GM20000 (cell line): ENCODE results near the gene RAB32.

ENCODE experiments used
- DNase-seq: peaks from one replicate; pipeline ENCODE4 v3.0.0; 2012; ENCODE audit warnings: low spot score
- TF ChIP-seq, protein P1 (sequence below): IDR thresholded peaks from 2 replicates; pipeline ENCODE4 v1.5.1; 2012; ENCODE audit warnings: mild to moderate bottlenecking, control low read depth; ENCODE audit errors: extremely low read depth, missing control alignments

The RAB32 gene

DNA sequence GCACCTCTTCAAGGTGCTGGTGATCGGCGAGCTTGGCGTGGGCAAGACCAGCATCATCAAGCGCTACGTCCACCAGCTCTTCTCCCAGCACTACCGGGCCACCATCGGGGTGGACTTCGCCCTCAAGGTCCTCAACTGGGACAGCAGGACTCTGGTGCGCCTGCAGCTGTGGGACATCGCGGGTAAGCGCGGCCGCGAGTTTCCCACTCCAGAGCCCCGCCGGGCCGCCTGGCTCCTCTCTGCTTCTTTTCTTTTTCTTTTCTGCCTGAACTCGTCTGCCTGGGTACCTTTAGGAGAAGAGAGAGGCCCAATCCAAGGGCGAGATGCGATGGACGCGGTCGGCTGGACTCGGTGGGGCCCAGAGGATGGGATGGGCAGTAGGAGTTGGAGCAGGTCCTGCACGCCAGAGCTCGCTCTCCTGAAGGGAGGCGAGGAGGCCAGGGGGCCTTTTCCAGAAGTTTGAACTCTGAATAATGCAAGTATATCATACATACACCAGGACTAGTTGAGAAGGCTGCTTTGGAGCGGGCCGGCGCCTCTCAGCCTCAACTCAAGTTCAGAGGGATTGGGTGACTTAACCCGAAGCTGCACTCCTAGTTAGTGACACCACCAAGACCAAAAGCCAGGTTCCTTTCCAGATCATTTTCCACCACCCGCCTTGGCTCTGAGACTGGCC is 445 bp downstream of the RAB32 start:
- TF ChIP-seq, protein P1, sequence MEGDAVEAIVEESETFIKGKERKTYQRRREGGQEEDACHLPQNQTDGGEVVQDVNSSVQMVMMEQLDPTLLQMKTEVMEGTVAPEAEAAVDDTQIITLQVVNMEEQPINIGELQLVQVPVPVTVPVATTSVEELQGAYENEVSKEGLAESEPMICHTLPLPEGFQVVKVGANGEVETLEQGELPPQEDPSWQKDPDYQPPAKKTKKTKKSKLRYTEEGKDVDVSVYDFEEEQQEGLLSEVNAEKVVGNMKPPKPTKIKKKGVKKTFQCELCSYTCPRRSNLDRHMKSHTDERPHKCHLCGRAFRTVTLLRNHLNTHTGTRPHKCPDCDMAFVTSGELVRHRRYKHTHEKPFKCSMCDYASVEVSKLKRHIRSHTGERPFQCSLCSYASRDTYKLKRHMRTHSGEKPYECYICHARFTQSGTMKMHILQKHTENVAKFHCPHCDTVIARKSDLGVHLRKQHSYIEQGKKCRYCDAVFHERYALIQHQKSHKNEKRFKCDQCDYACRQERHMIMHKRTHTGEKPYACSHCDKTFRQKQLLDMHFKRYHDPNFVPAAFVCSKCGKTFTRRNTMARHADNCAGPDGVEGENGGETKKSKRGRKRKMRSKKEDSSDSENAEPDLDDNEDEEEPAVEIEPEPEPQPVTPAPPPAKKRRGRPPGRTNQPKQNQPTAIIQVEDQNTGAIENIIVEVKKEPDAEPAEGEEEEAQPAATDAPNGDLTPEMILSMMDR, result no peak
- peak; percentile 29 for DNase-seq

DNA sequence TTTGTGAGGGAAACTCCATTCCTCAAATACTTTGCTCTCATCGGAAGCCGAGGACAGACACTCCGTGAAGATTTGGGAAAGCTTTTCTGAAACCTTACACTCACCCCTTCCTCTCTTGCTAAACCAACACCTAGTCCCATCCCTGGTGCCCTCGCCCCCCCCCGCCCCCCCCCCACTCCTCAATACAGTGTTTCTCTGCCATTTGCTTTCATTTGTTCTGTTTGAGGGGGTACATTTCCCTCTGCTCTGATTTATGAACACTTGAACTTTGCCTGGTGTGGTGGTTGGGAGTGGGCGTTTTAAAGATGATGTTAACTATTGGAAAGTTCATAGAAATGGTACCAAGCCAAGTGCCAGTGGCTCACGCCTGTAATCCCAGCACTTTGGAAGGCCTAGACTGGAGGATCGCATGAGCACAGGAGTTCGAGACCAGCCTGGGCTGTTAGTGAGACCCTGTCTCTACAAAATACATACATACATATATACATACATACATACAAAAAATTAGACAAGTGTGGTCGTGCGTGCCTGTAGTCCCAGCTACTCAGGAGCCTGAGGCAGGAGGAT is 1.1 kb downstream of the RAB32 start:
- no peak for DNase-seq
- TF ChIP-seq, protein P1, result no peak

DNA sequence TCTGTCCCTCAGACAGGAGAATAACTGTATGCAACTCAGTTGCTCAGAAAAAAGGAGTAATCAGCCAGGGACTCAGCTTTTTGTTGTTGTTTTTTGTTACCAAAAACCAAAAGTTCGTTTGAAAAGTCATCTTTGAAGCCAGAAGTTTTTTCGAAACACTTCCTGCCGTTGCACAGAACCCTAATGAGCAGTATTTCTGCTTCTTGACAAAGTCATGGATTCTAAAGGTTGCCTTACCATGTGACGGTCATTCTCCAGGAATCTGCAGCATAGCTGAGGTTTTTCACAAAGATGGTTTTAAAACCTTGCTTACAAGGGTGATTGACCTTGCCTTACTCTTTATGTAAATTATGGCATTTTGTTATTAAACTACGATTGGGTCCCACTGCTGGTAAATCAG is 1.9 kb downstream of the RAB32 start:
- TF ChIP-seq, protein P1, result no peak
- no peak for DNase-seq

DNA sequence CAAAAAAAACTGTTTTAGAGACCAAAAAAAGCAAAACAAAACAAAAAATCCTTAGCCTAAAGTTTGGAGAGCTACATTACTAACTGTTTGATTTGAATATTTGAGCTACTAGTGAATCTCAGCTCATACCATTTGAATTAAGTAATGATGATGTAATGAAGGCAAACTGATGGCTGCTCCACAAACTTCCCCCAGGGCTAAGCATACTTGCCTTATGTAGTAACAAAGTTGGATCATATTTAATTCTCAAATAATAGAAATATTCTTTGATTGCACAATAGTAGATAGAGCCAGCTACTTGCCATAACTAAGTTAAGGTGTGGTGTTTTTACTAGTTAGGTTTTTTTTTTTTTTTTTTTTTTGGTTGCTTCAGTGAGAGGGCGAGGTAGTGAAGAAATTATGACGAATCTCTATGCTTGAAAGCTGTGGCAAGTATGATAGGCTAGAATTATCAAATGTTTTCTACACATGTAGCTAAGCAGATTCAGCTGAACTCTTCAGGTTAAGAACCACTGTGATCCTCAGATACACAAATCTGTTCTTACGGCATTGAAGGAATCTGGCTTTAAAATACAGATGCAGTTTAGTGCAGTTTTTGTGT is 2.9 kb downstream of the RAB32 start:
- DNase-seq, result no peak
- TF ChIP-seq, protein P1, result no peak

DNA sequence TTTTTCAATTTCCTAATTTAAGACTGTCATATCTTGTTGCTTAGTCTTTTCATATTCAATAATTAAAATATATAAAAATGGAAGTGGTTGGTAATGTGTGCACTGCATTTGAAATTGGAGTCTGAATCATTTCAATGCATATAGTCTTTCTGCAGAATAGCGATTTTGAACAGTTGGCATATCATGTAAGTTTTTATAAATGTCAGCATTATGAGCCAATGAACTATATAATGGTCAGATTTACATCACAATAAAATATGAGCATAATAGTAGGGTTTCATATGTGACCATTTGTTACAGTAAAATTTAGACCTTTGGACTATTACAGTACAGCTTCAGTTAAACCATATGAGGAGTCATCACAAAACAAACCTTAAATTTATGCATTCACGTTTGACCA is 4.3 kb downstream of the RAB32 start:
- no peak for DNase-seq
- TF ChIP-seq, protein P1, result no peak

DNA sequence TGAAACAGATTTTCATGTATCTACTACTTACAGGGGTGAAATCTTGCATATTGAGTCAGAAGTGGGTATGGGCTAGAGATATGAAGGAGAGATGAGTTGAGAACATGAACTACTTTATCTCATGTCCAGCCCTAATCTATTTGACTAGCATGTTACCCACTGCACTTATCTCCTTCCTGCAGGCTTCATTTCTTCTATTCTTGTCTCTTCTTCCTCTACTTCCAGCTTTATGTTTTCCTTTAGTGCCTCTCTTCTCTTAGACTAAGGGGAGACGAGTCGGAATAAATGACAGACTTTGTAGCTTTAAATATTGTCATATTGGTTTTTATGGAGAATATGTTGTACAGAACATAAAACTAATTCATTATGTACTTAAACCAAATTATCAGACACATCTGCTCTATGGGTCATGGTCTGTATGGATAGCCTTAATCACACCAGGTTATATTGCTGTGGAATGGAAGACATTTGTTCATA is 5.3 kb downstream of the RAB32 start:
- TF ChIP-seq, protein P1, result no peak
- DNase-seq, result no peak

DNA sequence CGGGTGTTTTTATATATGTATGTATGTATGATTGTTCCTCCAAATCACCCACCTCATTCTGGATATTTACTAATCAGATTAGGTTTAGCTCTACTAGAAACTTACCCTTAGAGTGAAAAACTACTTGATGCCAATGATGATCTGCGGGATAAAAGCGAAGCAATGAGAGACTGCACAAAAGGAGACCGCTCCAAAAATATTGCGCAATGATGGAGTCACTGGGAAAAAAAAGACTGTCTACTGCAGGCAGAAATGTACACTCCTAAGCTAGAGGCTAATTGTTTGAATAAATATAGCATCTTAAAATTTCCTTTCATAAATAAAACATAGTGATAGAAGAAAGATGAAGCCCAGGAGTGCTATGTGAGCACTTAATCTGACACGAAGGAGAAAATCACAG is 7.3 kb downstream of the RAB32 start:
- DNase-seq, result no peak
- TF ChIP-seq, protein P1, result no peak
